ENCODE data around the gene GBE1. TPM values are rescaled to one million over a fixed set of nuclear protein-coding genes. Genes with fewer than 3 reads are reported as not detected.

GBE1 gene
- 238 and 242 TPM in 2 replicates for total RNA-seq

GRCh38 chr3:81760924-81761903, at the start of gene GBE1:
Gene GBE1, minus strand, starts transcription at chr3:81761645. Its CDS starts 128 bp downstream, at chr3:81761517.

Small RNAs within 50 kb of the gene (small RNA-seq; reads per million reads assigned to genes)
- not detected for gene AC017015.1
- 0.60 reads per million, percentile 4 among the genes with 10 or more reads in this experiment for gene RNU2-28P

All from hair follicle dermal papilla cell (primary cell).